CD4-positive, alpha-beta T cell (primary cell): ENCODE measurements around the gene CCDC102A. TPM values are rescaled to one million over a fixed set of nuclear protein-coding genes. Genes with fewer than 3 reads are reported as not detected.
A peak's percentile ranks its signal among the peaks of the same experiment; 100 is the strongest.

Experiments used
- ATAC-seq: fragments of 200-7000 bp; cut with Tn5 transposase; one replicate; pipeline ENCODE4 v1.10.0; 2022; ENCODE audit warnings: mild to moderate bottlenecking; ENCODE audit not compliant: poor library complexity
- CTCF ChIA-PET: fragments of 350-600 bp; sonication (Branson Sonifier 250); formaldehyde crosslinking; loops from one replicate; lab custom pipeline; 2021; ENCODE audit warnings: antibody characterized with exemption, inconsistent platforms; lab: Charles Lee
- POLR2A ChIA-PET: fragments of 350-600 bp; sonication (Branson Sonifier 250); formaldehyde crosslinking; loops from one replicate; lab custom pipeline; 2021; ENCODE audit warnings: antibody characterized with exemption, inconsistent platforms; lab: Charles Lee
- DNase-seq, 14 experiments: peaks; one replicate each; pipeline ENCODE4 v3.0.0-alpha.2; 2013 to 2020; ENCODE audit warnings: mixed read lengths in 2 of 14
- H3K27ac ChIP-seq, 2 donors: one replicate each; pipeline versions ENCODE4 v1.5.1 to v1.7.0; 2013; ENCODE audit warnings: low read length in 2 of 2, low read depth in 1 of 2, mild to moderate bottlenecking in 1 of 2
- H3K27me3 ChIP-seq, 2 experiments: 1 replicate in 1 of 2; 2 replicates in 1 of 2; pipeline versions ENCODE4 v1.6.1 to v1.7.0; 2013; ENCODE audit warnings: low read length in 2 of 2, control low read depth in 1 of 2, mild to moderate bottlenecking in 1 of 2, moderate library complexity in 1 of 2; ENCODE audit not compliant: insufficient read depth in 2 of 2, control insufficient read depth in 1 of 2
- H3K36me3 ChIP-seq: one replicate; pipeline ENCODE4 v1.6.1; 2013; ENCODE audit warnings: low read length, control low read depth; ENCODE audit not compliant: insufficient read depth
- H3K4me1 ChIP-seq: one replicate; pipeline ENCODE4 v1.6.1; 2013; ENCODE audit warnings: low read length, control low read depth; ENCODE audit not compliant: insufficient read depth
- H3K4me3 ChIP-seq: one replicate; pipeline ENCODE4 v1.5.1; 2013; ENCODE audit warnings: mild to moderate bottlenecking, low read length, moderate library complexity
- H3K9me3 ChIP-seq, 2 experiments: 1 replicate in 1 of 2; 2 replicates in 1 of 2; pipeline versions ENCODE4 v1.6.1 to v1.7.0; 2013; ENCODE audit warnings: low read length in 2 of 2, mild to moderate bottlenecking in 2 of 2, control low read depth in 1 of 2, moderate library complexity in 1 of 2; ENCODE audit not compliant: control insufficient read depth in 1 of 2, insufficient read depth in 1 of 2
- H3K27ac Mint-ChIP-seq: one replicate; pipeline ENCODE4 v1.8.0; 2020; ENCODE audit warnings: mixed read lengths
- H3K27me3 Mint-ChIP-seq: one replicate; pipeline ENCODE4 v1.8.0; 2021; ENCODE audit warnings: mixed read lengths
- H3K36me3 Mint-ChIP-seq: one replicate; pipeline ENCODE4 v1.8.0; 2021; ENCODE audit warnings: low read depth, mixed read lengths
- H3K4me1 Mint-ChIP-seq: one replicate; pipeline ENCODE4 v1.8.0; 2021; ENCODE audit warnings: low read depth, mixed read lengths
- H3K4me3 Mint-ChIP-seq: one replicate; pipeline ENCODE4 v1.8.0; 2020; ENCODE audit warnings: mild to moderate bottlenecking, mixed read lengths
- H3K9me3 Mint-ChIP-seq: one replicate; pipeline ENCODE4 v1.8.0; 2020; ENCODE audit warnings: mixed read lengths
- CTCF ChIP-seq: fragments of 200-600 bp; IDR thresholded peaks from one replicate; pipeline ENCODE4 v1.8.0; 2022; ENCODE audit warnings: antibody characterized with exemption, mild to moderate bottlenecking
- intact Hi-C, 2 experiments: fragments of 100-400 bp; cut with DNase I in 1 of 2; cut with micrococcal nuclease in 1 of 2; formaldehyde crosslinking; loops; one replicate each; pipeline versions ENCODE4 v1.15.1 to v1.9.0; 2023 to 2025; cut with DNase I, micrococcal nuclease
- total RNA-seq, 174 experiments: library from RNA in 2 of 174; stranded (reverse) in 2 of 174; gene quantifications; one replicate each; pipeline ENCODE4 v1.2.3 and lab custom pipeline; 2021 to 2026

The CCDC102A gene
- total RNA-seq, 2 experiments from 2014 or later: 2.0 TPM

GRCh38 chr16:57472665-57473060 lies 63.7 kb downstream of the CCDC102A start:
- Mint-ChIP-seq H3K27ac (peak overlapping the region; percentile 40), H3K9me3 (no peaks in the 10 kb centered on the region), H3K4me3 (no peak overlapping the region), H3K36me3 (peaks cover 54% of the 10 kb centered on the region), H3K4me1 (peaks cover 11% of the 10 kb centered on the region), H3K27me3 (no peaks in the 10 kb centered on the region)
- Histone ChIP-seq H3K4me1 (peaks cover 18% of the 10 kb centered on the region), H3K27me3 (no peaks in the 10 kb centered on the region), H3K9me3 (no peaks in the 10 kb centered on the region), H3K36me3 (peaks cover 49% of the 10 kb centered on the region), H3K4me3 (no peak overlapping the region), H3K27ac (no peak overlapping the region)
- intact Hi-C loops: no loop called here
- TF ChIP-seq CTCF: no peak
- POLR2A ChIA-PET: interaction anchor here (1.6 to 3.6 kb wide), 2 partner anchors 10 to 14 kb away, joined by 4 to 13 read pairs; partner anchors contain the start of genes DOK4 and POLR2C
- CTCF ChIA-PET: interaction anchor here (2.9 kb wide), 1 partner anchor 10 kb away, joined by 10 read pairs; the partner anchor contains the start of gene POLR2C
- ATAC-seq: no peak
- no peak for DNase-seq

- ATAC-seq: no peak
- Mint-ChIP-seq H3K27me3 (no peaks in the 10 kb centered on the region), H3K27ac (peak overlapping the region; percentile 40), H3K4me1 (peaks cover 11% of the 10 kb centered on the region), H3K36me3 (peaks cover 60% of the 10 kb centered on the region), H3K4me3 (no peak overlapping the region), H3K9me3 (no peaks in the 10 kb centered on the region)
- H3K4me1 ChIP-seq: peaks cover 14% of the 10 kb centered on the region
- no peak overlapping the region for H3K4me3 ChIP-seq
- CTCF ChIA-PET: interaction anchor here (1.2 kb wide), 1 partner anchor 10 kb away, joined by 5 read pairs; the partner anchor contains the start of gene POLR2C
- H3K9me3 ChIP-seq: no peaks in the 10 kb centered on the region
- no peak for DNase-seq
- POLR2A ChIA-PET: interaction anchor here (1.6 to 3.6 kb wide), 2 partner anchors 10 to 14 kb away, joined by 4 to 13 read pairs; partner anchors contain the start of genes DOK4 and POLR2C
- peaks cover 54% of the 10 kb centered on the region for H3K36me3 ChIP-seq
- no peak overlapping the region for H3K27ac ChIP-seq
- no peaks in the 10 kb centered on the region for H3K27me3 ChIP-seq
- intact Hi-C loops: no loop called here
- TF ChIP-seq CTCF: no peak
Measured at GRCh38 chr16:57471852-57472664, 64.3 kb downstream of the CCDC102A start.

- Mint-ChIP-seq H3K4me3 (no peak overlapping the region), H3K9me3 (no peaks in the 10 kb centered on the region), H3K27me3 (no peaks in the 10 kb centered on the region), H3K27ac (no peak overlapping the region), H3K36me3 (peaks cover 67% of the 10 kb centered on the region), H3K4me1 (peaks cover 7% of the 10 kb centered on the region)
- no peak for DNase-seq
- Histone ChIP-seq H3K9me3 (no peaks in the 10 kb centered on the region), H3K27ac (no peak overlapping the region), H3K4me3 (no peak overlapping the region), H3K4me1 (peaks cover 9% of the 10 kb centered on the region), H3K27me3 (no peaks in the 10 kb centered on the region), H3K36me3 (peaks cover 60% of the 10 kb centered on the region)
- intact Hi-C loops: no loop called here
- CTCF ChIA-PET: interaction anchor here (1.2 kb wide), 1 partner anchor 9 kb away, joined by 5 read pairs; the partner anchor contains the start of gene POLR2C
- no peak for TF ChIP-seq CTCF
- no peak for ATAC-seq
- POLR2A ChIA-PET: interaction anchor here (3.6 kb wide), 1 partner anchor 9 kb away, joined by 13 read pairs; the partner anchor contains the start of gene POLR2C
Measured at GRCh38 chr16:57471209-57471608, 65.2 kb downstream of the CCDC102A start.
